Lower lobe of right lung (tissue), 2 donors: ENCODE measurements around the gene DSE. TPM values are rescaled to one million over a fixed set of nuclear protein-coding genes. Genes with fewer than 3 reads are reported as not detected.

Source experiments
- ATAC-seq, 2 donors: fragments of 200-7000 bp; cut with Tn5 transposase; one replicate each; pipeline ENCODE4 v1.9.1; 2020 to 2022; ENCODE audit warnings: mild to moderate bottlenecking in 2 of 2, moderate library complexity in 2 of 2
- DNase-seq: peaks from one replicate; pipeline ENCODE4 v3.0.0-alpha.2; 2020
- H3K27ac ChIP-seq: fragments of 200-600 bp; one replicate; pipeline ENCODE4 v1.8.0; 2022
- H3K27me3 ChIP-seq: fragments of 200-600 bp; one replicate; pipeline ENCODE4 v1.8.0; 2022; ENCODE audit warnings: low read depth
- H3K36me3 ChIP-seq: fragments of 200-600 bp; one replicate; pipeline ENCODE4 v1.8.0; 2022; ENCODE audit warnings: mild to moderate bottlenecking
- H3K4me1 ChIP-seq: fragments of 200-600 bp; one replicate; pipeline ENCODE4 v1.8.0; 2022
- H3K4me3 ChIP-seq: fragments of 200-600 bp; one replicate; pipeline ENCODE4 v1.8.0; 2022; ENCODE audit warnings: mild to moderate bottlenecking
- H3K9me3 ChIP-seq: fragments of 200-600 bp; one replicate; pipeline ENCODE4 v1.8.0; 2022
- intact Hi-C: fragments of 100-400 bp; cut with DNase I; formaldehyde crosslinking; loops from one replicate; pipeline ENCODE4 v1.11.0; 2022
- total RNA-seq: library from RNA; stranded (reverse); fragmentation: NEBNext Ultra II Directional; extraction: Animal tissue kit (Norgen Biotek cat#: 25700); gene quantifications from one replicate; pipeline ENCODE4 v1.2.1, GENCODE V29; 2021
- TF ChIP-seq, protein P1 (sequence below): fragments of 200-600 bp; IDR thresholded peaks from one replicate; pipeline ENCODE4 v1.8.0; 2022; ENCODE audit warnings: antibody characterized with exemption, mild to moderate bottlenecking
- donor health status: DM: no; HTN: yes; CAD: no; lungs with severe emphysema.

The DSE gene
- total RNA-seq, 1 donor from 2014 or later: 59.7 TPM

DNA sequence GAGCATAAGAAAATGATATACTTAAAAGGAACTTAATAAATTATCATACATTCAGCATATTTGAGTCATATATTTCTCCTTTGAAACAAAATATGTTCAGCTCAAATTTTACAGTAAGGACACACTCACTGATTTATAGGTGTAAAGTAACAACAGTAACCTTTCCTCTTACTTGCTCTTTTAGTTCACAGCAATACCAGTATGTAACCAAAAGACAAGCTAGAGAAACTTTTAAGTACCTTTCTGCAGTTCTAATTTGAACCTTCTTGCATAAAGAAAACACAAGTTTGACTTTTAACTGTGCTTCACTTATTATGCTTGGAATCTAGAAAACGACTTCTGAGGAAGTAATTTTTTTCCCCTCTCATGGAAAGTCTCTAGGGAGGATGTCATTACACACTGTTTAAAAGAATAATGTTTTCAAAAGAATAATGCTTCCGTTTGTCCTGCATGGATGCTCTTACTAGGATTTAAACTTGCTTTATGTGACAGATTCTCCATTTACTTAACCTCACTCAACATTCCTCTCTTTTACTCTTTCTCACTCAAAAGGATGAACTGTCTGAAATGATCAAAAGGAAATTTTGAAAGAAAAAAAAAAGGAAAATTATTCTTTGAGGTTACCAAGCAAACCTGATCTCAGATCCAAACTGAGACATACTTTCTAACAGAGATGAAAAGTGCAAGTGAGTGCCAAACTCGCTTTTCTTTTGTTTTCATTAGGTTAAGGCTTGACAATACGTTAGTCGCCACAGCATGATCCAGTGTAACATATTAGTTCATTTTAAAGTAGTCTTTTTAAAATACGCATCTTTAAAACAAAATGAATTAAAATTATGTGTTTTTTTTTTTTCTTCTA lies 68.1 kb downstream of the DSE start:
- ATAC-seq (no peak), DNase-seq (no peak)
- H3K27me3 ChIP-seq: no peaks in the 10 kb centered on the region
- no peak overlapping the region for H3K27ac ChIP-seq
- TF ChIP-seq, protein P1, sequence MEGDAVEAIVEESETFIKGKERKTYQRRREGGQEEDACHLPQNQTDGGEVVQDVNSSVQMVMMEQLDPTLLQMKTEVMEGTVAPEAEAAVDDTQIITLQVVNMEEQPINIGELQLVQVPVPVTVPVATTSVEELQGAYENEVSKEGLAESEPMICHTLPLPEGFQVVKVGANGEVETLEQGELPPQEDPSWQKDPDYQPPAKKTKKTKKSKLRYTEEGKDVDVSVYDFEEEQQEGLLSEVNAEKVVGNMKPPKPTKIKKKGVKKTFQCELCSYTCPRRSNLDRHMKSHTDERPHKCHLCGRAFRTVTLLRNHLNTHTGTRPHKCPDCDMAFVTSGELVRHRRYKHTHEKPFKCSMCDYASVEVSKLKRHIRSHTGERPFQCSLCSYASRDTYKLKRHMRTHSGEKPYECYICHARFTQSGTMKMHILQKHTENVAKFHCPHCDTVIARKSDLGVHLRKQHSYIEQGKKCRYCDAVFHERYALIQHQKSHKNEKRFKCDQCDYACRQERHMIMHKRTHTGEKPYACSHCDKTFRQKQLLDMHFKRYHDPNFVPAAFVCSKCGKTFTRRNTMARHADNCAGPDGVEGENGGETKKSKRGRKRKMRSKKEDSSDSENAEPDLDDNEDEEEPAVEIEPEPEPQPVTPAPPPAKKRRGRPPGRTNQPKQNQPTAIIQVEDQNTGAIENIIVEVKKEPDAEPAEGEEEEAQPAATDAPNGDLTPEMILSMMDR: no peak
- no peaks in the 10 kb centered on the region for H3K9me3 ChIP-seq
- no peak overlapping the region for H3K4me3 ChIP-seq
- peaks cover 11% of the 10 kb centered on the region for H3K36me3 ChIP-seq
- no peaks in the 10 kb centered on the region for H3K4me1 ChIP-seq
- intact Hi-C loops: no loop called here

DNA sequence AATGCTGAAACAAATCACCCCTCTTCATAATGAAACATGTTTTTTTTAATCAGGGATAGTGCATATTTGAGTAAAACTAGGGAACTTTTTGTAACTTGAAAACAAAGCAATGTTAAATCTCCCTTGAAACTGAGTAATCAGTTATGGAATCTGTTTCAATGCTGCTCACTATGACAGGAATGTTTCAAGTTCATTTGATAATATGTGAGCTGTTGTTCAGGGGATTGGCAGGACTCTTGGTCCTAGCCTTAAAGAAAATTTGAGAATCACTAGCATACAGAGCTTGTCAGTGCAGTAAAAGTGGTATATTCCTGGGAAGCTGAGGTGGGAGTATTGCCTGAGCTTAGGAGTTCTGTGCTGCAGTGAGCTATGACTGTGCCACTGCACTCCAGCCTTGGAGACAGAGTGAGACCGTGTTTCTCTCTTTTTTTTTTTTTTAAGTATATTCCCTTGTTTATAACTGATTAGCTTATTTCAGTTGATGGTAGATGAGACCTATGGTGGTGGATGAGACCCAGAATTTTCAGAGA lies 68.8 kb downstream of the DSE start:
- peaks cover 6% of the 10 kb centered on the region for H3K36me3 ChIP-seq
- no peaks in the 10 kb centered on the region for H3K4me1 ChIP-seq
- H3K4me3 ChIP-seq: no peak overlapping the region
- H3K27me3 ChIP-seq: no peaks in the 10 kb centered on the region
- TF ChIP-seq, protein P1: no peak
- no peaks in the 10 kb centered on the region for H3K9me3 ChIP-seq
- no peak overlapping the region for H3K27ac ChIP-seq
- intact Hi-C loops: no loop called here
- ATAC-seq: no peak
- no peak for DNase-seq

DNA sequence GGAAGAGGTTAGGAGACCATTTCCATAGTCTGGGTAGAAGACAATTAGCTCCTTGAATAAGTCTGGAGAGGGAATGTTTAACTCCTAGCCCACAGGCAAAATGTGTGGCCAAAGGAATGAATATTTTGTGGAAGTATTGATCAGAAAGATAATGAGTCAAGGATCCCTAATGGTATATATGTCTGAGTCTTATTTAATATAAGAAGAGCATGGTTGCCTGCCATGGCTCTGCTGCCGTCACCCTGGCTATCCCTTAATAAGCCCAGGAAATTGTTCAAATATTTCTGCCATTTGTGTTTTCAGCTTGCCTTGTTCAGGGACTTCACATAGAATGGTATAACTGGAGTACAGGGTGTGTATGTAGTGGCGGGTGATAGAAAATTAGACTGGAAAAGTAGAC lies 72.4 kb downstream of the DSE start:
- Histone ChIP-seq H3K9me3 (no peaks in the 10 kb centered on the region), H3K4me3 (no peak overlapping the region), H3K27ac (no peak overlapping the region), H3K4me1 (peaks cover 16% of the 10 kb centered on the region), H3K36me3 (no peaks in the 10 kb centered on the region), H3K27me3 (no peaks in the 10 kb centered on the region)
- intact Hi-C loops: no loop called here
- DNase-seq (no peak), ATAC-seq (no peak)
- TF ChIP-seq, protein P1: no peak

- Histone ChIP-seq H3K9me3 (no peaks in the 10 kb centered on the region), H3K27me3 (no peaks in the 10 kb centered on the region), H3K27ac (no peak overlapping the region), H3K4me1 (peaks cover 16% of the 10 kb centered on the region), H3K4me3 (no peak overlapping the region), H3K36me3 (no peaks in the 10 kb centered on the region)
- DNase-seq (no peak), ATAC-seq (peak; percentile 66)
- intact Hi-C loops: no loop called here
- TF ChIP-seq, protein P1: peak; percentile 41
Observed at GRCh38 chr6:116444092-116444491, 73.3 kb downstream of the DSE start.

GRCh38 chr6:116444575-116444974 lies 73.8 kb downstream of the DSE start:
- TF ChIP-seq, protein P1: no peak
- H3K4me1 ChIP-seq: peaks cover 16% of the 10 kb centered on the region
- no peak overlapping the region for H3K27ac ChIP-seq
- intact Hi-C loops: no loop called here
- no peaks in the 10 kb centered on the region for H3K27me3 ChIP-seq
- no peaks in the 10 kb centered on the region for H3K36me3 ChIP-seq
- no peaks in the 10 kb centered on the region for H3K9me3 ChIP-seq
- DNase-seq: no peak
- no peak overlapping the region for H3K4me3 ChIP-seq
- no peak for ATAC-seq
